DMS114 treated with DMSO at 0.1 percent for 48 hours (cell line): Measurements from ENCODE around the gene C1QTNF8.

ENCODE experiments used
- DNase-seq: peaks from one replicate; lab custom pipeline; 2025; ENCODE audit not compliant: unreplicated experiment; lab: John Stamatoyannopoulos, UW

The C1QTNF8 gene

DNA sequence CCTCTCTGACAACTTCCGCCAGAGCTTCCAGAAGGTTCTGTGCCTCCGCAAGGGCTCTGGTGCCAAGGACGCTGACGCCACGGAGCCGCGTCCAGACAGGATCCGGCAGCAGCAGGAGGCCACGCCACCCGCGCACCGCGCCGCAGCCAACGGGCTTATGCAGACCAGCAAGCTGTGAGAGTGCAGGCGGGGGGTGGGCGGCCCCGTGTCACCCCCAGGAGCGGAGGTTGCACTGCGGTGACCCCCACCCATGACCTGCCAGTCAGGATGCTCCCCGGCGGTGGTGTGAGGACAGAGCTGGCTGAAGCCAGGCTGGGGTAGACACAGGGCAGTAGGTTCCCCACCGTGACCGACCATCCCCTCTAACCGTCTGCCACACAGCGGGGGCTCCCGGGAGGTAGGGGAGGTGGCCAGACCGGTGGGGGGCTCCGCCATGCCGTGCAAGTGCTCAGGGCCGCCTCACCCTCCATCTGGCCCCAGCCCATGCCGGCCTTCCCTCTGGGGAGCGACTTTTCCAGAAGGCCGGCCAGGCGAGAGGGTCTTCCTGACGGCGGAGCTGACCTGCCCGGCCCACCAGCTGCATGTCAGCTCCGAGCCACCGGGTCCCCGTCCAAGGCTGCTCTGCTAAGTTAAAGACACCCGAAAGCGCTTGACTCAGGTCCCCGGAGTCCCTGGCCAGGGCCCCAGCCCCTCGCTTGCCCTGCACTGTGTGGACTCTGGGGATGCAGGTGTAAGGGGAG, 16.1 kb downstream of the C1QTNF8 start:
- no peak for DNase-seq

DNA sequence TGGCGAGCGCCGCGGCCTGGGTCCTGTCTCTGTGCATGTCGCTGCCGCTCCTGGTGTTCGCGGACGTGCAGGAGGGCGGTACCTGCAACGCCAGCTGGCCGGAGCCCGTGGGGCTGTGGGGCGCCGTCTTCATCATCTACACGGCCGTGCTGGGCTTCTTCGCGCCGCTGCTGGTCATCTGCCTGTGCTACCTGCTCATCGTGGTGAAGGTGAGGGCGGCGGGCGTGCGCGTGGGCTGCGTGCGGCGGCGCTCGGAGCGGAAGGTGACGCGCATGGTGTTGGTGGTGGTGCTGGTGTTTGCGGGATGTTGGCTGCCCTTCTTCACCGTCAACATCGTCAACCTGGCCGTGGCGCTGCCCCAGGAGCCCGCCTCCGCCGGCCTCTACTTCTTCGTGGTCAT, 16.7 kb downstream of the C1QTNF8 start:
- no peak for DNase-seq

GRCh38 chr16:1078579-1079021, 17.4 kb downstream of the C1QTNF8 start:
- no peak for DNase-seq

GRCh38 chr16:1077877-1078578, 18.0 kb downstream of the C1QTNF8 start:
- no peak for DNase-seq

DNA sequence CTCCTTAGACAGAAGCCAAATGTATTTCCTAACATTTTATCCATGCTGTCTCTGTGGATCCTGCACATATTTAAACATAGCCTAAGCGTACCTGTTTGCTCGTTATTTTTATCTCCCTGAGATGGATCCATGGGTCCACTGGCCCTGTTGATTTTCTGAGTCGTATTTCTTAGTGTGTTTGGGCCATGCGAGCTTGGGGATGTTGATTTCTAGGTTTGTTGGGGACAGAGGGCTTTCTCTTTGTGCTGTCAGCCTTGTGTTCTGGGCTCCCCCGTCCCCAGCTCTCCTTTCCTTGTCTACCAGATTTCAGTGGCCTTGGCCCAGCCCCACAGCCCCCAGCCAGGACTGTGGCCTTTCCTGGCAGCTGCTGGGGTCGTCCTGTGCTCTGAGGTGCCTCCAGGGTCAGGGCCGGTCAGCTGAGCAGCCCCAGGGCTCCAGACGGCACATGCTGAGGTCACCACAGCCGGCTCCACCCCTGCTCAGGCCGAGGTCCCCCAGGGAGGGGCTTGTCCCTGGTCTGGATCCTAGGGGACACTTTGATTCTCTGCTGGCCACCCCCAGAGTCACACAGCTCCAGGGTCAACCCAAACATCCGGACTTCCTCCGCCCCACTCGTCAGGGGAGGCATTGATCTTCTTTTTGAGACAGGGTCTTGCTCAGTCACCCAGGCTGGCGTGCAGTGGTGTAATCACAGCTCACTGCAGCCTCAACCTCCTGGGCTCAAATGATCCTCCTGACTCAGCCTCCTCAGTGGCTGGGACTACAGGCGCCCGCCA, 19.1 kb downstream of the C1QTNF8 start:
- no peak for DNase-seq

DNA sequence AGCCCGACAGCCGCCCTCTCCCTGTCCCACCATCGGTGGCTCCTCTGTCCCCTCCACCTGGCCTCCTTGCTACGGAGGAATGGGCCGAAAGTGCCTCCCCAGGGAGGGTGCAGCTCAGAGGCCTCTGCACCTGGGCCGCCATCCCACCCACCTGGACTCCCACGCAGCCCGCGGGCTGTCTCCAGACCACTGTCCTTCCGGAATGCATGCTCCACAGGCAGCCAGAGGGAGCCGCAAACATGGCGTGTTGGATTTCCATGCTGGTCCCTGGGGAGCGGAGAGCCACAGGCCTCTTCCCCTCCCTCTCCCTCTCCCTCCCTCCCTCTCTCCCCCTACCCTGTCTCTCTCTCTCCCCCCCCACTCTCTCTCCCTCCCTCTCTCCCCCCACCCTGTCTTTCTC, 20.5 kb downstream of the C1QTNF8 start:
- no peak for DNase-seq

DNA sequence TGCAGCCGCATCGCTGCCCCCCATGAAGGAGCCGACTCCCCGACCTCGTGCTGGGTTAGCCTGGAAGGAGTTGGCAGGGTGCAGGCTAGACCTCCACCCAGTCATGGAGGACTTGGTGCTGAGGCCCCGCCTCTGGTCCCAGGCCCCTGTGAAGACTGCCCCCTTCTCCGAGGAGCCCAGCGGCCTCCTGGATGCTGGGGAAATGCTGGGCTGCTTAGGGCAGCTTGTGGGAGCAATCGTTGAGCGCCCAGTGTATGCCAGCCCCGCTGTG, 21.7 kb downstream of the C1QTNF8 start:
- DNase-seq = no peak

DNA sequence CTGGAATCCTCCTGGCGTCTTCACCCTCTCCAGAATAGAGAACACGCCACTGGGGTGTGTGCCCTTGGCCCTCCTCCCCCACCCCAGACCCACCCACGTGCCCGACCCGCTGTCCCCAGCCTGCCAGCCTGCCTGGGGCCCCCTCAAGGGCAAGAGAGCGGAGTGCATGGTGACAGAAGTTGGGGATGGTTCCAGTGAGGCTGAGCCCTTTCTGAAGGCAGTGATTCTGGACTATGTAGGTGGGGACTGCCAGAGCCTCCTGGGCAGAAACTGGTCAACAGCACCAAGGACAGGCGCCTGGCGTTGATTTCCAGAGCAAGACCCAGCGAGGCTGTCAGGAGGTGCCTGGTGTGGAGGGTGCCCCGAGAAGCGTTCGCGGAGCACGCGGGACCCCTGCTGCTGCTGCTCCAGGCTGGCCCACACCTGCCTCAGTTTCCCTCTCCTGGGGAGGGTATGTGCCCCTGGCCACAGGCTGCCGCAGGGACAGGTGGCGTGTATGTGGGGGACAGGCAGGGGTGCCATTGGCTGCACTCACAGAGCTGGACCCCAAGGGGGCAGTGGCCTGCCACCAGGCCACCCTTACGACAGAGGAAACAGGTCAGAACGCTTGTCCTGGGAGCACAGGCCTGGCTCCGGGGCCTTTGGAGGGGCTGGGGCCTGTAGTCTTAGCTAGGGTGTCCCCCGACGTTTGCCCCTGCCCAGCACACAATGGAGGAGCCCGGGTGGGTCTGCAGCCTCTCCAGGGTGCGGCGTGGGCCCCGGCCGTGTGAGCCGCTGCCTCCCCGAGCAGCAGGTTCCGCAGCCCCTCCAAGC, 22.3 kb downstream of the C1QTNF8 start:
- DNase-seq = no peak

DNA sequence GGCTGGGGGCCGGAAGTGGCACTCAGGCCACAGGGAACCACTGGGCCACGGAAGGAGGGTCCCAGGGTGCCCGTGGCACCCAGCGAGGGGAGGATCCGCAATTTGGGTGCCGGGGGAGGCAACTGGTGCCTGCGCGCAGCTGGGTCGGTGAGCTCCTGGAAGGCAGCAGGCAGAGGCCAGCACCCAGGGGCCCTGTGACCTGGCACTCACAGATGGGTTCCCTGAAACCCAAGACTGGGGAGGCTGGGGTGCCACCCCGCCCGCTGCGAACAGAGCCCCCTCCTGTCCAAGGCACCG, 22.8 kb downstream of the C1QTNF8 start:
- DNase-seq = no peak

- DNase-seq = no peak
These were observed 23.4 kb downstream of the C1QTNF8 start, which contains the start of gene SSTR5 for GRCh38 chr16:1072526-1073261. SSTR5 (plus strand) TSS chr16:1072747; CDS start chr16:1078869, 6,122 bp downstream.

DNA sequence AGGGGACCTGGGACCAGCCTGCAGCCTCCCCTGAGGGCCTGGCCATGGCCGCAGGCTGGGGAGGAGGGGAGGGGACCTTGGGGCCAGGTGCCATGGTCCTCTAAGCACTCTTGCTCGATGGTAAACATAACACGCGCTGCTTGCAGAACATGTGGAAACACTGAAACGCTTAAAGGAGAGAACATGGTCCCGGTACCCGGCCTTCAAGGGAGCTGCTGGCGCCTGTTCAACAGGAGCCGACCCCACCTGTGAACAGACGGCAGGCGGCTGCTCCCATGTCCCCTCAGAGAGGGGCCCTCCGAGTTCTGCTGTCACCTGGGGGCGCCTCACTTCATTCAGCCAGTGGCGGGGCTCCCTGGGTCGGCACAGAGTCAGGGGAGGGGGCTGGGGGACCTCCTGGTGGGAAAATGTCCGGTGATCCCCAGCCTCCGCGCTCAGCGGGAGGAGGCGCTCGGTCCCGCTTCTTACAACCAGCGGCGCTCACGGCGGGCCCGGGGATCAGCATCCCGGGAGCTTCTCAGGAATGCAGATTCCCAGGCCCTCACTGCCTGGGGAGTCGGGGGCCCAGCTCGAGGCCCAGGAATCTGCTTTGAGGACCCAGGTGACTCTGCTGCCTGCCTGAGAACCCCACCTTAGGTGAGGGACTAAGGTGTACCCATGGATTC, 24.4 kb downstream of the C1QTNF8 start:
- DNase-seq = no peak

DNA sequence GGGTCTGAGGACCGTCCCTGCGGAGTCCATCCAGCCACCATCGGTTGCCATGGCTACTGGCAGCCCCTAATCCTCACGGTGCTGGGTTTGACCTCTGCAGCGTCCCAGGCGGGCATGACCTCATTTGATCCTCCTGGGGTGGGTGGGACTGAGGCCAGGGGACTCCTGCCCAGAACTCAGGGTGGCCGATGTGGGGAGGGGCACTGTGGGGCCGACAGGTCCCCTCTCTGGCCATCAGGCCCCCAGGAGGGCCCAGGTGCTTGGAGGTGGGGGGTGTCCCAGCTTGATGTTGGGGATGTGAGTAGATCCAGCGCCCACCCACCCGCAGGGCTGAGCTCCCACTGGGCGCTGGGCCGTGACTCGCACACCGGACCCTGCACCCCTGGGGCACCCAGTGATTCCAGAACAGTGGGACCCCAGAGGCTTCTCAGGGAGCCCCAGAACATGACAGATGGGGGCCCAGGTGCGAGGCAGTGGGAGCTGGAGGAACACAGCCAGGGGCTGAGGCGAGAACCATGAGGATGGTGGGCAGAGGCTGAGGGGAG, 25.1 kb downstream of the C1QTNF8 start:
- no peak for DNase-seq

- no peak for DNase-seq
These were observed 25.8 kb downstream of the C1QTNF8 start for GRCh38 chr16:1070084-1070863.

DNA sequence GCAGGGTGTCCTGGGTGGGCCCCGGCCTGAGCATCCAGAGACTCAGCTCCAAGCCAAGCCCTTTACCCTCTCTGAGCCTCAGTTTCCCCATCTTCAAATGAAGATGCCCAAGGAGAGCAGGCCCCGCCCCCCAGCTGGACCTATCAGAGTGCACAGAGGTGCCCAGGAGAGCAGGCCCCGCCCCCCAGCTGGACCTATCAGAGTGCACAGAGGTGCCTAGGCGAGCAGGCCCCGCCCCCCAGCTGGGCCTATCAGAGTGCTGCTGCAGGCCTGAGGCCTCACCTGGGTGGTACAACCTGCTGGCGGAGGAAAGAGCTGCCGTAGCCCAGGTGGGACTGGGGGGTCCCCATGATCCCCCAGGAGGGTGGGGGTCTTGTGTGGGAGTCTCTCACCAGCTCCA, 26.9 kb downstream of the C1QTNF8 start:
- no peak for DNase-seq

DNA sequence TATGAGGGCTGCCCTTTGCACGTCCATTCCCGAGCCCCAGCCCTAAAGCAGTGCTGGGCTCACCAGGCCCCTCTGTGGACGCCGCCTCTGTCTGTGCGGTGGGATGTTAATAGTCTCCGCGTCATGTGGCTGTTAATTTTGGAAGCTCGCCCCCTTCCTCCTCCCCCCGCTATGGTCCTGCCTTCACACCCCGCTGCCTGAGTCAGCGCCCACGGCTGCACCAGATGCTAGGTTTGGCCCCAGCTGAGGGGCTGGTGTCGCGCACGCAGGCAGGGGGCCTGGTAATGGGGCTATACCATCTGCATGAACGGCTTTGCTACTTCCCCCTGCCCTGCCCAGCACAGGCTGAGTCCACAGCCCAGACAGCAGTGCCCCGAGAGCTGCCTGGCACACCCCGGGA, 27.6 kb downstream of the C1QTNF8 start:
- DNase-seq = no peak

GRCh38 chr16:1067629-1068028, 28.4 kb downstream of the C1QTNF8 start:
- DNase-seq = no peak

DNA sequence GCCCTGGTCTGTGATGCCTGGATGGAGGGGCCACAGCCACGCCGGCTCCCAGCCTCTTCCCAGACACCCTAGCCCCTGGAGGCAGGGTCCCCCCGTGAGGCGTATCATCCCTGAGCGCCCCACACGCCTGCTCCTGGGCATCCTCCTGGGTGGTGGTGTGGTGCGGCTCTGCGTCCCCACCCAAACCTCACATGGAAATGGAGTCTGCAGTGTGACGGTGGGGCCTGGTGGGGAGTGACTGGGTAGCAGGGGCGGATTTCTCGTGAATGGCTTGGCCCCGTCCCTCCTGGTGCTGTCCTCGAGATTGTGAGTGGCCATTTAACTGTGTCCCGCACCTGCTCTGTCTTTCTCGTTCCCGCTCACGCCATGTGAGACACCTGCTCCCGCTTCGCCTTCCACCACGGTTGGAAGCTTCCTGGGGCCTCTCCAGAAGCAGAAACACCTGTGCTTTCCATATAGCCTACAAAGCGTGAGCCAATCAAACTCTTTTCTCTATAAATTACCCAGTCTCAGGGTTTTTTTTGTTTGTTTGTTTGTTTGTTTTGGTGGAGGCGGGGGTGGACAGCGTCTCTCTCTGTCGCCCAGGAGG, 29.4 kb downstream of the C1QTNF8 start:
- DNase-seq = no peak

- no peak for DNase-seq
These were observed 30.4 kb downstream of the C1QTNF8 start for GRCh38 chr16:1065469-1066128.
